HepG2 (cell line): ENCODE measurements around the gene HYCC2. TPM values are rescaled to one million over a fixed set of nuclear protein-coding genes. Genes with fewer than 3 reads are reported as not detected.

ENCODE experiments used
- HMG20B ChIP-seq: conservative IDR thresholded peaks from 2 replicates; pipeline ENCODE4 v1.6.1; 2016; ENCODE audit warnings: missing genetic modification reagents, missing compliant biosample characterization
- IRX3 ChIP-seq: sonication (generic); formaldehyde crosslinking; IDR thresholded peaks from 2 replicates; pipeline ENCODE4 v1.8.1; 2023; ENCODE audit warnings: mild to moderate bottlenecking, low read depth, missing genetic modification reagents, borderline replicate concordance
- JDP2 ChIP-seq: sonication (generic); formaldehyde crosslinking; IDR thresholded peaks from 2 replicates; pipeline ENCODE4 v1.8.1; 2022; ENCODE audit warnings: missing genetic modification reagents, borderline replicate concordance
- JUN ChIP-seq: sonication (generic); formaldehyde crosslinking; IDR thresholded peaks from 2 replicates; pipeline ENCODE4 v1.4.0; 2020; ENCODE audit warnings: mild to moderate bottlenecking, missing genetic modification reagents
- PCBP1 ChIP-seq: fragments of 200-400 bp; formaldehyde crosslinking; IDR thresholded peaks from 2 replicates; pipeline ENCODE4 v1.6.1; 2017; ENCODE audit warnings: mild to moderate bottlenecking, low read depth, low read length, borderline replicate concordance
- REL ChIP-seq: sonication (generic); formaldehyde crosslinking; conservative IDR thresholded peaks from 2 replicates; pipeline ENCODE4 v1.8.0; 2022; ENCODE audit warnings: mild to moderate bottlenecking, missing genetic modification reagents, moderate library complexity
- RFX3 ChIP-seq: IDR thresholded peaks from 2 replicates; pipeline ENCODE4 v1.6.1; 2016; ENCODE audit warnings: missing biosample characterization, missing genetic modification reagents
- SNAI1 ChIP-seq: sonication (generic); formaldehyde crosslinking; IDR thresholded peaks from 2 replicates; pipeline ENCODE4 v1.5.0; 2020; ENCODE audit warnings: mild to moderate bottlenecking, missing genetic modification reagents, borderline replicate concordance
- SOX13 ChIP-seq, 3 experiments: fragments of 450-650 bp in 1 of 3; sonication (generic) in 1 of 3; formaldehyde crosslinking in 1 of 3; IDR thresholded peaks in 2 of 3; conservative IDR thresholded peaks in 1 of 3; 2 replicates each; pipeline versions ENCODE4 v1.5.0 to v1.6.1; 2016 to 2020; ENCODE audit warnings: antibody characterized with exemption in 1 of 3, mild to moderate bottlenecking in 1 of 3, missing compliant biosample characterization in 1 of 3, missing genetic modification reagents in 1 of 3, moderate library complexity in 1 of 3
- SRSF1 ChIP-seq: fragments of 200-400 bp; formaldehyde crosslinking; optimal IDR thresholded peaks from 2 replicates; pipeline ENCODE3; 2017; ENCODE audit warnings: mild to moderate bottlenecking, low read depth, low read length, moderate library complexity
- TOE1 ChIP-seq: sonication (generic); formaldehyde crosslinking; IDR thresholded peaks from 2 replicates; pipeline ENCODE4 v1.4.0; 2020; ENCODE audit warnings: mild to moderate bottlenecking, missing genetic modification reagents
- ZBTB42 ChIP-seq: sonication (generic); formaldehyde crosslinking; IDR thresholded peaks from 2 replicates; pipeline ENCODE4 v1.5.0; 2020; ENCODE audit warnings: mild to moderate bottlenecking, missing genetic modification reagents
- ZMYM2 ChIP-seq: sonication (generic); formaldehyde crosslinking; IDR thresholded peaks from 2 replicates; pipeline ENCODE4 v1.8.0; 2022; ENCODE audit warnings: mild to moderate bottlenecking, missing genetic modification reagents
- ZNF251 ChIP-seq: sonication (generic); formaldehyde crosslinking; IDR thresholded peaks from 2 replicates; pipeline ENCODE4 v1.9.0; 2021; ENCODE audit warnings: mild to moderate bottlenecking, missing genetic modification reagents
- ZNF678 ChIP-seq: sonication (generic); formaldehyde crosslinking; IDR thresholded peaks from 2 replicates; pipeline ENCODE4 v1.4.0; 2020; ENCODE audit warnings: mild to moderate bottlenecking, missing genetic modification reagents
- ZNF788 ChIP-seq: sonication (generic); formaldehyde crosslinking; IDR thresholded peaks from 2 replicates; pipeline ENCODE4 v1.5.0; 2020; ENCODE audit warnings: mild to moderate bottlenecking, missing genetic modification reagents, borderline replicate concordance
- ZNF879 ChIP-seq: sonication (generic); formaldehyde crosslinking; IDR thresholded peaks from 2 replicates; pipeline ENCODE4 v1.8.1; 2023; ENCODE audit warnings: missing genetic modification reagents
- polyA plus RNA-seq, 8 experiments: library from polyadenylated mRNA; depleted of rRNA in 3 of 8; stranded (reverse) in 7 of 8; unstranded in 1 of 8; fragments of >200 nt; fragmentation: Illumina TruSeq in 4 of 8; extraction: Trizol in 4 of 8; gene quantifications; 2 replicates each; pipeline versions ENCODE4 v1.2.1 to v1.2.3, GENCODE V29; 2011 to 2016; ENCODE audit warnings: low read depth in 4 of 8, missing spikeins in 1 of 8, mixed read lengths in 1 of 8; ENCODE audit not compliant: insufficient read depth in 1 of 8
- total RNA-seq, 5 experiments: library from RNA; depleted of rRNA; stranded (reverse); fragments of >200 nt; fragmentation: Illumina TruSeq; extraction: Trizol; gene quantifications; 2 replicates each; pipeline ENCODE4 v1.2.3, GENCODE V29; 2016; ENCODE audit warnings: low read depth in 1 of 5
- TF ChIP-seq, protein P1 (sequence below): sonication (generic); formaldehyde crosslinking; IDR thresholded peaks from 2 replicates; pipeline ENCODE4 v1.4.0; 2020; ENCODE audit warnings: missing genetic modification reagents, mild to moderate bottlenecking, borderline replicate concordance
- TF ChIP-seq, protein P2 (sequence below): sonication (generic); formaldehyde crosslinking; IDR thresholded peaks from 2 replicates; pipeline ENCODE4 v1.4.0; 2020; ENCODE audit warnings: low read depth, missing genetic modification reagents
- TF ChIP-seq, protein P3 (sequence below): sonication (generic); formaldehyde crosslinking; IDR thresholded peaks from 2 replicates; pipeline ENCODE4 v1.5.0; 2020; ENCODE audit warnings: missing genetic modification reagents

Gene HYCC2
- total and polyA plus RNA-seq, 2 of the 13 experiments (the other 11 are each of a cell fraction or from before 2014, with no cell fraction given): 4.7 to 13.9 TPM

- TF ChIP-seq, protein P1, sequence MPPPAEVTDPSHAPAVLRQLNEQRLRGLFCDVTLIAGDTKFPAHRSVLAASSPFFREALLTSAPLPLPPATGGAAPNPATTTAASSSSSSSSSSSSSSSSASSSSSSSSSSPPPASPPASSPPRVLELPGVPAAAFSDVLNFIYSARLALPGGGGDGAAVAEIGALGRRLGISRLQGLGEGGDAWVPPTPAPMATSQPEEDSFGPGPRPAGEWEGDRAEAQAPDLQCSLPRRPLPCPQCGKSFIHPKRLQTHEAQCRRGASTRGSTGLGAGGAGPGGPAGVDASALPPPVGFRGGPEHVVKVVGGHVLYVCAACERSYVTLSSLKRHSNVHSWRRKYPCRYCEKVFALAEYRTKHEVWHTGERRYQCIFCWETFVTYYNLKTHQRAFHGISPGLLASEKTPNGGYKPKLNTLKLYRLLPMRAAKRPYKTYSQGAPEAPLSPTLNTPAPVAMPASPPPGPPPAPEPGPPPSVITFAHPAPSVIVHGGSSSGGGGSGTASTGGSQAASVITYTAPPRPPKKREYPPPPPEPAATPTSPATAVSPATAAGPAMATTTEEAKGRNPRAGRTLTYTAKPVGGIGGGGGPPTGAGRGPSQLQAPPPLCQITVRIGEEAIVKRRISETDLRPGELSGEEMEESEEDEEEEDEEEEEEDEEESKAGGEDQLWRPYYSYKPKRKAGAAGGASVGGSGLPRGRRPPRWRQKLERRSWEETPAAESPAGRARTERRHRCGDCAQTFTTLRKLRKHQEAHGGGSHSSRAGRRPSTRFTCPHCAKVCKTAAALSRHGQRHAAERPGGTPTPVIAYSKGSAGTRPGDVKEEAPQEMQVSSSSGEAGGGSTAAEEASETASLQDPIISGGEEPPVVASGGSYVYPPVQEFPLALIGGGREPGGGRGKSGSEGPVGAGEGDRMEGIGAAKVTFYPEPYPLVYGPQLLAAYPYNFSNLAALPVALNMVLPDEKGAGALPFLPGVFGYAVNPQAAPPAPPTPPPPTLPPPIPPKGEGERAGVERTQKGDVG (CRISPR knock-in tag): peak; percentile 76; the same call in 1 of the 2 replicates
- TF ChIP-seq JDP2 (CRISPR knock-in tag) (no peak), SNAI1 (CRISPR knock-in tag) (peak; percentile 74), ZBTB42 (CRISPR knock-in tag) (peak; percentile 93), HMG20B (CRISPR knock-in tag) (peak; percentile 40; the same call in 1 of the 2 replicates), ZMYM2 (CRISPR knock-in tag) (no peak), ZNF678 (peak; percentile 95), PCBP1 (no peak), JUN (CRISPR knock-in tag) (peak; percentile 65; the same call in 1 of the 2 replicates), TOE1 (CRISPR knock-in tag) (peak; percentile 58; the same call in 1 of the 2 replicates), RFX3 (CRISPR knock-in tag) (no peak), ZNF788 (CRISPR knock-in tag) (peak; percentile 26; the same call in 1 of the 2 replicates), REL (CRISPR knock-in tag) (no peak), ZNF879 (CRISPR knock-in tag) (peak; percentile 67), ZNF251 (CRISPR knock-in tag) (0 out of 2 replicates have a peak, but pooled peaks have one; percentile 59), IRX3 (no peak), SOX13 (IDR thresholded peaks at IDR 0.05) (no peak), SOX13 (CRISPR knock-in tag; conservative IDR thresholded peaks at IDR 0.05 in 1 of 2, IDR thresholded peaks at IDR 0.05 in 1 of 2) (peak in 1 of 2 experiments; percentile 41; a peak in 2 of 4 replicates), SRSF1 (peak; percentile 93)
- TF ChIP-seq, protein P2, sequence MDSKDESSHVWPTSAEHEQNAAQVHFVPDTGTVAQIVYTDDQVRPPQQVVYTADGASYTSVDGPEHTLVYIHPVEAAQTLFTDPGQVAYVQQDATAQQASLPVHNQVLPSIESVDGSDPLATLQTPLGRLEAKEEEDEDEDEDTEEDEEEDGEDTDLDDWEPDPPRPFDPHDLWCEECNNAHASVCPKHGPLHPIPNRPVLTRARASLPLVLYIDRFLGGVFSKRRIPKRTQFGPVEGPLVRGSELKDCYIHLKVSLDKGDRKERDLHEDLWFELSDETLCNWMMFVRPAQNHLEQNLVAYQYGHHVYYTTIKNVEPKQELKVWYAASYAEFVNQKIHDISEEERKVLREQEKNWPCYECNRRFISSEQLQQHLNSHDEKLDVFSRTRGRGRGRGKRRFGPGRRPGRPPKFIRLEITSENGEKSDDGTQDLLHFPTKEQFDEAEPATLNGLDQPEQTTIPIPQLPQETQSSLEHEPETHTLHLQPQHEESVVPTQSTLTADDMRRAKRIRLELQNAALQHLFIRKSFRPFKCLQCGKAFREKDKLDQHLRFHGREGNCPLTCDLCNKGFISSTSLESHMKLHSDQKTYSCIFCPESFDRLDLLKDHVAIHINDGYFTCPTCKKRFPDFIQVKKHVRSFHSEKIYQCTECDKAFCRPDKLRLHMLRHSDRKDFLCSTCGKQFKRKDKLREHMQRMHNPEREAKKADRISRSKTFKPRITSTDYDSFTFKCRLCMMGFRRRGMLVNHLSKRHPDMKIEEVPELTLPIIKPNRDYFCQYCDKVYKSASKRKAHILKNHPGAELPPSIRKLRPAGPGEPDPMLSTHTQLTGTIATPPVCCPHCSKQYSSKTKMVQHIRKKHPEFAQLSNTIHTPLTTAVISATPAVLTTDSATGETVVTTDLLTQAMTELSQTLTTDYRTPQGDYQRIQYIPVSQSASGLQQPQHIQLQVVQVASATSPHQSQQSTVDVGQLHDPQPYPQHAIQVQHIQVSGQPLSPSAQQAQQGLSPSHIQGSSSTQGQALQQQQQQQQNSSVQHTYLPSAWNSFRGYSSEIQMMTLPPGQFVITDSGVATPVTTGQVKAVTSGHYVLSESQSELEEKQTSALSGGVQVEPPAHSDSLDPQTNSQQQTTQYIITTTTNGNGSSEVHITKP: peak; percentile 55; the same call in 1 of the 2 replicates
- TF ChIP-seq, protein P3, sequence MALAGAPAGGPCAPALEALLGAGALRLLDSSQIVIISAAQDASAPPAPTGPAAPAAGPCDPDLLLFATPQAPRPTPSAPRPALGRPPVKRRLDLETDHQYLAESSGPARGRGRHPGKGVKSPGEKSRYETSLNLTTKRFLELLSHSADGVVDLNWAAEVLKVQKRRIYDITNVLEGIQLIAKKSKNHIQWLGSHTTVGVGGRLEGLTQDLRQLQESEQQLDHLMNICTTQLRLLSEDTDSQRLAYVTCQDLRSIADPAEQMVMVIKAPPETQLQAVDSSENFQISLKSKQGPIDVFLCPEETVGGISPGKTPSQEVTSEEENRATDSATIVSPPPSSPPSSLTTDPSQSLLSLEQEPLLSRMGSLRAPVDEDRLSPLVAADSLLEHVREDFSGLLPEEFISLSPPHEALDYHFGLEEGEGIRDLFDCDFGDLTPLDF (CRISPR knock-in tag): peak; percentile 77
Measured at GRCh38 chr2:201118121-201118960, 46.9 kb upstream of the HYCC2 start (continued).
